ENCODE results near the gene TECR.
"Not testable (repeated sequence)": the region's sequence is repeated elsewhere in the genome, so short reads cannot be mapped to it uniquely, and the experiment has no call there.

TECR gene

GRCh38 chr19:14540741-14541525 is 11.5 kb downstream of the TECR start:
- no peak for DNase-seq

GRCh38 chr19:14541979-14542378 is 12.6 kb downstream of the TECR start:
- DNase-seq: not testable (repeated sequence)

GRCh38 chr19:14542711-14543328 is 13.4 kb downstream of the TECR start:
- peak; percentile 32 for DNase-seq

GRCh38 chr19:14544047-14544446 is 14.7 kb downstream of the TECR start:
- DNase-seq: peak; percentile 10

- DNase-seq: peak; percentile 41
Measured at GRCh38 chr19:14544977-14545715, 15.8 kb downstream of the TECR start.

- DNase-seq: no peak
Measured at GRCh38 chr19:14545716-14546082, 16.3 kb downstream of the TECR start.

- DNase-seq: no peak
Measured at GRCh38 chr19:14550201-14550754, 20.9 kb downstream of the TECR start.

GRCh38 chr19:14551134-14552005 is 22.0 kb downstream of the TECR start:
- peak; percentile 56 for DNase-seq

GRCh38 chr19:14552006-14552360 is 22.6 kb downstream of the TECR start:
- DNase-seq: not testable (repeated sequence)

- DNase-seq: no peak
Measured at GRCh38 chr19:14553042-14553938, 23.9 kb downstream of the TECR start.

GRCh38 chr19:14553939-14554243 is 24.5 kb downstream of the TECR start:
- no peak for DNase-seq

GRCh38 chr19:14554382-14554812 is 25.0 kb downstream of the TECR start:
- no peak for DNase-seq

GRCh38 chr19:14555918-14556661 is 26.7 kb downstream of the TECR start:
- peak; percentile 26 for DNase-seq

- DNase-seq: peak; percentile 63
Measured at GRCh38 chr19:14556662-14557188, 27.3 kb downstream of the TECR start.

GRCh38 chr19:14558370-14559066 is 29.1 kb downstream of the TECR start:
- no peak for DNase-seq

GRCh38 chr19:14559916-14560775 is 30.8 kb downstream of the TECR start:
- no peak for DNase-seq

- no peak for DNase-seq
Measured at GRCh38 chr19:14560776-14561108, 31.3 kb downstream of the TECR start.

- no peak for DNase-seq
Measured at GRCh38 chr19:14561249-14561648, 31.9 kb downstream of the TECR start.

GRCh38 chr19:14561847-14562351 is 32.5 kb downstream of the TECR start:
- DNase-seq: no peak
